WTC11 (cell line): ENCODE data around the gene UGP2. TPM values are rescaled to one million over a fixed set of nuclear protein-coding genes. Genes with fewer than 3 reads are reported as not detected.

Experiments used
- ATAC-seq: fragments of 200-7000 bp; cut with Tn5 transposase; 2 replicates; pipeline ENCODE4 v1.10.0; 2021; ENCODE audit warnings: mild to moderate bottlenecking, moderate library complexity
- CTCF ChIA-PET: fragments of 300-600 bp; sonication (Branson Sonifier 250); formaldehyde crosslinking; loops from one replicate; lab custom pipeline; 2021; ENCODE audit warnings: antibody characterized with exemption; lab: Charles Lee
- POLR2A ChIA-PET: fragments of 350-600 bp; sonication (Branson Sonifier 250); formaldehyde crosslinking; loops from one replicate; lab custom pipeline; 2021; ENCODE audit warnings: antibody characterized with exemption; lab: Charles Lee
- DNase-seq: peaks from one replicate; pipeline ENCODE4 v3.0.0; 2021; ENCODE audit warnings: low spot score
- H3K27ac Mint-ChIP-seq: 2 replicates; pipeline ENCODE4 v1.8.0; 2021; ENCODE audit warnings: mixed read lengths
- H3K27me3 Mint-ChIP-seq: 2 replicates; pipeline ENCODE4 v1.8.0; 2021; ENCODE audit warnings: low read depth, mild to moderate bottlenecking, moderate library complexity, mixed read lengths
- H3K36me3 Mint-ChIP-seq: 2 replicates; pipeline ENCODE4 v1.8.0; 2021; ENCODE audit warnings: mixed read lengths
- H3K4me1 Mint-ChIP-seq: 2 replicates; pipeline ENCODE4 v1.8.0; 2022; ENCODE audit warnings: mixed read lengths
- H3K4me3 Mint-ChIP-seq: 2 replicates; pipeline ENCODE4 v1.8.0; 2021; ENCODE audit warnings: mild to moderate bottlenecking, moderate library complexity, mixed read lengths
- H3K9me3 Mint-ChIP-seq: 2 replicates; pipeline ENCODE4 v1.8.0; 2021; ENCODE audit warnings: mixed read lengths
- FOXP1 ChIP-seq: sonication (generic); formaldehyde crosslinking; IDR thresholded peaks from 2 replicates; pipeline ENCODE4 v1.8.0; 2022; ENCODE audit warnings: missing genetic modification reagents, mild to moderate bottlenecking, moderate library complexity, borderline replicate concordance
- FOXP4 ChIP-seq: sonication (generic); formaldehyde crosslinking; IDR thresholded peaks from 2 replicates; pipeline ENCODE4 v1.8.0; 2022; ENCODE audit warnings: mild to moderate bottlenecking, missing genetic modification reagents
- GABPB1 ChIP-seq: sonication (generic); formaldehyde crosslinking; IDR thresholded peaks from 2 replicates; pipeline ENCODE4 v1.8.1; 2023; ENCODE audit warnings: mild to moderate bottlenecking, missing genetic modification reagents
- GRHL2 ChIP-seq: fragments of 250-450 bp; sonication (Bioruptor Pico); IDR thresholded peaks from 2 replicates; pipeline ENCODE4 v1.8.0; 2022; ENCODE audit warnings: mild to moderate bottlenecking, moderate library complexity; ENCODE audit not compliant: insufficient replicate concordance, severe bottlenecking
- JUN ChIP-seq: sonication (generic); formaldehyde crosslinking; IDR thresholded peaks from 2 replicates; pipeline ENCODE4 v1.8.0; 2023; ENCODE audit warnings: mild to moderate bottlenecking, missing genetic modification reagents
- KAT7 ChIP-seq: sonication (generic); formaldehyde crosslinking; IDR thresholded peaks from 2 replicates; pipeline ENCODE4 v1.8.1; 2023; ENCODE audit warnings: missing genetic modification reagents, mild to moderate bottlenecking, borderline replicate concordance
- MYBL2 ChIP-seq: sonication (generic); formaldehyde crosslinking; IDR thresholded peaks from 2 replicates; pipeline ENCODE4 v1.8.1; 2023; ENCODE audit warnings: mild to moderate bottlenecking, moderate library complexity, missing genetic modification reagents
- NFATC4 ChIP-seq: fragments of 250-450 bp; sonication (Bioruptor Pico); IDR thresholded peaks from 2 replicates; pipeline ENCODE4 v1.9.0; 2021; ENCODE audit warnings: mild to moderate bottlenecking
- NR1H2 ChIP-seq: sonication (generic); formaldehyde crosslinking; IDR thresholded peaks from 2 replicates; pipeline ENCODE4 v1.9.0; 2021; ENCODE audit warnings: mild to moderate bottlenecking, moderate library complexity, missing genetic modification reagents
- PRDM15 ChIP-seq: sonication (generic); formaldehyde crosslinking; IDR thresholded peaks from 2 replicates; pipeline ENCODE4 v1.8.0; 2022; ENCODE audit warnings: missing genetic modification reagents
- SMAD3 ChIP-seq: sonication (generic); formaldehyde crosslinking; IDR thresholded peaks from 2 replicates; pipeline ENCODE4 v1.8.0; 2022; ENCODE audit warnings: missing genetic modification reagents, mild to moderate bottlenecking, borderline replicate concordance
- SP1 ChIP-seq: sonication (generic); formaldehyde crosslinking; conservative IDR thresholded peaks from 2 replicates; pipeline ENCODE4 v1.8.1; 2022; ENCODE audit warnings: missing genetic modification reagents
- TEAD4 ChIP-seq: sonication (generic); formaldehyde crosslinking; IDR thresholded peaks from 2 replicates; pipeline ENCODE4 v1.8.0; 2022; ENCODE audit warnings: mild to moderate bottlenecking, missing genetic modification reagents
- ZBTB43 ChIP-seq: sonication (generic); formaldehyde crosslinking; IDR thresholded peaks from 2 replicates; pipeline ENCODE4 v1.8.1; 2023; ENCODE audit warnings: mild to moderate bottlenecking, missing genetic modification reagents
- ZNF138 ChIP-seq: sonication (generic); formaldehyde crosslinking; conservative IDR thresholded peaks from 2 replicates; pipeline ENCODE4 v1.8.1; 2022; ENCODE audit warnings: mild to moderate bottlenecking, moderate library complexity, missing genetic modification reagents
- ZNF219 ChIP-seq: sonication (generic); formaldehyde crosslinking; IDR thresholded peaks from 2 replicates; pipeline ENCODE4 v1.8.0; 2023; ENCODE audit warnings: missing genetic modification reagents, mild to moderate bottlenecking, borderline replicate concordance
- ZNF317 ChIP-seq: sonication (generic); formaldehyde crosslinking; IDR thresholded peaks from 2 replicates; pipeline ENCODE4 v1.8.1; 2023; ENCODE audit warnings: low read depth, mild to moderate bottlenecking, moderate library complexity, missing genetic modification reagents, borderline replicate concordance
- ZNF416 ChIP-seq: fragments of 250-450 bp; sonication (Bioruptor Pico); IDR thresholded peaks from 2 replicates; pipeline ENCODE4 v1.9.0; 2021; ENCODE audit warnings: mild to moderate bottlenecking, inconsistent platforms
- ZNF425 ChIP-seq: fragments of 250-450 bp; sonication (Bioruptor Pico); conservative IDR thresholded peaks from 2 replicates; pipeline ENCODE4 v1.9.0; 2021; ENCODE audit warnings: mild to moderate bottlenecking
- total RNA-seq: library from RNA; stranded (reverse); gene quantifications from 3 replicates; pipeline ENCODE4 v1.2.3, GENCODE V29; 2021

Gene UGP2
- total RNA-seq, 1 experiment from 2014 or later, result 543 TPM

- TF ChIP-seq ZNF317 (CRISPR knock-in tag) (no peak), ZNF416 (CRISPR knock-in tag) (no peak), PRDM15 (no peak)
Observed at GRCh38 chr2:63834401-63834800, 7.3 kb upstream of the UGP2 start (continued).

GRCh38 chr2:63837036-63837594 lies 4.6 kb upstream of the UGP2 start:
- Mint-ChIP-seq H3K4me3 (no peak overlapping the region), H3K27ac (peak overlapping the region; percentile 48), H3K9me3 (no peaks in the 10 kb centered on the region), H3K4me1 (peaks cover 26% of the 10 kb centered on the region), H3K27me3 (no peaks in the 10 kb centered on the region), H3K36me3 (peaks cover 5% of the 10 kb centered on the region)
- DNase-seq (no peak), ATAC-seq (no peak)
- TF ChIP-seq NFATC4 (CRISPR knock-in tag), result no peak
- ChIA-PET POLR2A (interaction anchor here (0.6 kb wide), 1 partner anchor 16 kb away, joined by 3 read pairs; no protein-coding TSS in a partner anchor), CTCF (no interaction called here)

GRCh38 chr2:63840081-63840784 lies 1.5 kb upstream of the UGP2 start:
- Mint-ChIP-seq H3K4me3 (peak overlapping the region; percentile 100), H3K4me1 (peaks cover 34% of the 10 kb centered on the region), H3K27ac (peak overlapping the region; percentile 94), H3K9me3 (no peaks in the 10 kb centered on the region), H3K36me3 (peaks cover 36% of the 10 kb centered on the region), H3K27me3 (no peaks in the 10 kb centered on the region)
- DNase-seq (peak; percentile 73), ATAC-seq (peak; percentile 60)
- ChIA-PET CTCF (interaction anchor here (1.0 to 2.5 kb wide), 4 partner anchors 18 to 141 kb away, joined by 3 to 17 read pairs (median 3); no protein-coding TSS in a partner anchor), POLR2A (interaction anchor here (0.7 to 3.3 kb wide), 8 partner anchors 10 to 252 kb away, joined by 3 to 32 read pairs (median 6); partner anchors contain the start of genes MDH1 and WDPCP)
- TF ChIP-seq GRHL2 (CRISPR knock-in tag) (no peak), JUN (CRISPR knock-in tag) (no peak), KAT7 (peak; percentile 86; the same call in 1 of the 2 replicates), SMAD3 (peak; percentile 14; the same call in 1 of the 2 replicates), ZBTB43 (CRISPR knock-in tag) (peak; percentile 36; the same call in 1 of the 2 replicates), ZNF219 (CRISPR knock-in tag) (no peak), MYBL2 (peak; percentile 77)
- TF ChIP-seq, all 79 proteins: peak for 4

GRCh38 chr2:63840785-63841253 lies 877 bp upstream of the UGP2 start:
- ChIA-PET POLR2A (interaction anchor here (0.8 to 3.3 kb wide), 9 partner anchors 9 to 252 kb away, joined by 3 to 32 read pairs (median 5); partner anchors contain the start of genes MDH1 and WDPCP), CTCF (interaction anchor here (0.6 to 2.5 kb wide), 7 partner anchors 10 to 1378 kb away, joined by 3 to 17 read pairs (median 3); no protein-coding TSS in a partner anchor)
- Mint-ChIP-seq H3K27ac (peak overlapping the region; percentile 94), H3K27me3 (no peaks in the 10 kb centered on the region), H3K4me3 (peak overlapping the region; percentile 100), H3K9me3 (no peaks in the 10 kb centered on the region), H3K36me3 (peaks cover 42% of the 10 kb centered on the region), H3K4me1 (peaks cover 40% of the 10 kb centered on the region)
- ATAC-seq (peak; percentile 86), DNase-seq (peak; percentile 99)
- TF ChIP-seq FOXP1 (CRISPR knock-in tag), result peak; percentile 72
- 0 out of 2 replicates have a peak, but pooled peaks have one; percentile 2 for TF ChIP-seq KAT7
- TF ChIP-seq GABPB1, result peak; percentile 87
- peak; percentile 93 for TF ChIP-seq SP1 (CRISPR knock-in tag)
- TF ChIP-seq FOXP4, result 0 out of 2 replicates have a peak, but pooled peaks have one; percentile 68
- TF ChIP-seq TEAD4, result 0 out of 2 replicates have a peak, but pooled peaks have one; percentile 30
- TF ChIP-seq NR1H2 (CRISPR knock-in tag), result no peak
- TF ChIP-seq ZNF425 (CRISPR knock-in tag), result no peak
- TF ChIP-seq ZNF138 (CRISPR knock-in tag), result 0 out of 2 replicates have a peak, but pooled peaks have one; percentile 50
